ENCODE measurements around the gene CERCAM.

DNA sequence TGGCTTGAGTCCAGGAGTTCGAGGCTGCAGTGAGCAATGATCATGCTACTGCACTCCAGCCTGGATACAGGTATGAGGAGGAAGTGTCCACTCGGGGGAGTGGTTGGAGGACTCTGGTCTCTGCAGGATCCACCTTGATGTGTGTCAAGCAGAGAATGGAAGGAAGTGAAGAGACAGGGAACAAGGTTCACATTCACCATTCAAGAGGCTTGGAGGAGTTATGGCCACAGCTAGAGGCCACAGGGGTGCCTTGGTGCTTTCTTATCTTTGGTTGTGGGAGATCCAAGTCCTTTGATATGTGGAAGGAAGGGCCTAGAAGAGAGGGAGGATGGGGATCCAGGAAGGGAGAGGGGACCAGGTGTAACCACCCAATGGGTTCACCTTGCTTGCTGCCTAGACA is 5.4 kb upstream of the CERCAM start:
- TF ChIP-seq, protein P1, sequence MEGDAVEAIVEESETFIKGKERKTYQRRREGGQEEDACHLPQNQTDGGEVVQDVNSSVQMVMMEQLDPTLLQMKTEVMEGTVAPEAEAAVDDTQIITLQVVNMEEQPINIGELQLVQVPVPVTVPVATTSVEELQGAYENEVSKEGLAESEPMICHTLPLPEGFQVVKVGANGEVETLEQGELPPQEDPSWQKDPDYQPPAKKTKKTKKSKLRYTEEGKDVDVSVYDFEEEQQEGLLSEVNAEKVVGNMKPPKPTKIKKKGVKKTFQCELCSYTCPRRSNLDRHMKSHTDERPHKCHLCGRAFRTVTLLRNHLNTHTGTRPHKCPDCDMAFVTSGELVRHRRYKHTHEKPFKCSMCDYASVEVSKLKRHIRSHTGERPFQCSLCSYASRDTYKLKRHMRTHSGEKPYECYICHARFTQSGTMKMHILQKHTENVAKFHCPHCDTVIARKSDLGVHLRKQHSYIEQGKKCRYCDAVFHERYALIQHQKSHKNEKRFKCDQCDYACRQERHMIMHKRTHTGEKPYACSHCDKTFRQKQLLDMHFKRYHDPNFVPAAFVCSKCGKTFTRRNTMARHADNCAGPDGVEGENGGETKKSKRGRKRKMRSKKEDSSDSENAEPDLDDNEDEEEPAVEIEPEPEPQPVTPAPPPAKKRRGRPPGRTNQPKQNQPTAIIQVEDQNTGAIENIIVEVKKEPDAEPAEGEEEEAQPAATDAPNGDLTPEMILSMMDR (conservative IDR thresholded peaks at IDR 0.05; ENCODE audit: low read length): no peak
- TF ChIP-seq EZH2phosphoT487 (IDR thresholded peaks at IDR 0.05; ENCODE audit: borderline replicate concordance): no peak
